Ishikawa (cell line): Measurements from ENCODE around the gene CERK.

Source experiments
- CEBPB ChIP-seq: IDR thresholded peaks from 2 replicates; pipeline ENCODE4 v1.6.1; 2012
- CREB1 ChIP-seq: IDR thresholded peaks from 2 replicates; pipeline ENCODE4 v1.6.1; 2012; ENCODE audit warnings: low read depth
- EP300 ChIP-seq: IDR thresholded peaks from 2 replicates; pipeline ENCODE4 v1.6.1; 2012; ENCODE audit warnings: borderline replicate concordance
- FOXM1 ChIP-seq: IDR thresholded peaks from 2 replicates; pipeline ENCODE4 v1.6.1; 2012; ENCODE audit warnings: low read depth, borderline replicate concordance
- MAX ChIP-seq: IDR thresholded peaks from 2 replicates; pipeline ENCODE4 v1.6.1; 2012
- NFIC ChIP-seq: IDR thresholded peaks from 2 replicates; pipeline ENCODE4 v1.6.1; 2012
- RAD21 ChIP-seq: IDR thresholded peaks from 2 replicates; pipeline ENCODE4 v1.6.1; 2012; ENCODE audit warnings: low read depth
- TAF1 ChIP-seq: IDR thresholded peaks from 2 replicates; pipeline ENCODE4 v1.6.1; 2012; ENCODE audit warnings: low read depth, mild to moderate bottlenecking
- TEAD4 ChIP-seq: IDR thresholded peaks from 2 replicates; pipeline ENCODE4 v1.6.1; 2012
- USF1 ChIP-seq: IDR thresholded peaks from 2 replicates; pipeline ENCODE4 v1.6.1; 2012
- YY1 ChIP-seq: IDR thresholded peaks from 2 replicates; pipeline ENCODE4 v1.6.1; 2012; ENCODE audit warnings: low read depth
- ZBTB7A ChIP-seq: IDR thresholded peaks from 2 replicates; pipeline ENCODE4 v1.6.1; 2012; ENCODE audit warnings: low read depth

- no peak for TF ChIP-seq TEAD4
- TF ChIP-seq NFIC = no peak
- TF ChIP-seq RAD21 = no peak
- TF ChIP-seq CEBPB = no peak
- TF ChIP-seq MAX = no peak
- TF ChIP-seq EP300 = no peak
- no peak for TF ChIP-seq TAF1
- TF ChIP-seq FOXM1 = no peak
- TF ChIP-seq YY1 = no peak
- TF ChIP-seq ZBTB7A = no peak
- TF ChIP-seq USF1 = no peak
- no peak for TF ChIP-seq CREB1
These were observed 20.1 kb upstream of the CERK start for GRCh38 chr22:46758121-46758520.
